NCI-H1930 (cell line): Measurements from ENCODE around the gene ZDHHC24.
A peak's percentile ranks its signal among the peaks of the same experiment; 100 is the strongest.
"Not testable (repeated sequence)": the region's sequence is repeated elsewhere in the genome, so short reads cannot be mapped to it uniquely, and the experiment has no call there.

ENCODE experiments used
- DNase-seq, 2 experiments: peaks; one replicate each; lab custom pipeline; 2025; lab: John Stamatoyannopoulos, UW

Gene ZDHHC24, protein sequence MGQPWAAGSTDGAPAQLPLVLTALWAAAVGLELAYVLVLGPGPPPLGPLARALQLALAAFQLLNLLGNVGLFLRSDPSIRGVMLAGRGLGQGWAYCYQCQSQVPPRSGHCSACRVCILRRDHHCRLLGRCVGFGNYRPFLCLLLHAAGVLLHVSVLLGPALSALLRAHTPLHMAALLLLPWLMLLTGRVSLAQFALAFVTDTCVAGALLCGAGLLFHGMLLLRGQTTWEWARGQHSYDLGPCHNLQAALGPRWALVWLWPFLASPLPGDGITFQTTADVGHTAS

DNA sequence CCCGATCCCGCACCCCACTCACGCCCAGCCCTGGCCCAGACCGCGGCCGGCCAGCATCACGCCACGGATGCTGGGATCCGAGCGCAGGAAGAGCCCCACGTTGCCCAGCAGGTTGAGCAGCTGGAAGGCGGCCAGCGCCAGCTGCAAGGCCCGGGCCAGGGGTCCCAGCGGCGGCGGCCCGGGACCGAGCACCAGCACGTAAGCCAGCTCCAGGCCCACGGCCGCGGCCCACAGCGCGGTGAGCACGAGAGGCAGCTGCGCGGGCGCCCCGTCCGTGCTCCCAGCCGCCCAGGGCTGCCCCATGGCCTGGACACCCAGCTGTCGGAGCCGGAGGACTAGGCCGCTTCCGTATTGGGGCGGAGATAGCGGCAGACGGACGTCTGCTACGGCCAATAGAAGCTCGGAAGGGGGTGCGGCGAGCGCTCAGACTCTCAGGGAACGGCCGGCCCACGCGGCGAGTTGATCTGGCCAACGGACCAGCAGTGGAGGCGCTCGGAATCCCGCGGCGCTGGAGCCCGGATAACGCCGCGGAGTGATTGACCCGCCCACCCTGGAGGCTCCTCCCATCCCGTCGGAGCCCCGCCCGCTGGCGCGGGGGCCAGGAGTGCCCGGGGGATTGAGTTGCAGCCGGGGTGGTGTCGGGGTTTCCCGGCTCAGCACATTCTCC is at the start of gene ZDHHC24:
TSS of gene ZDHHC24 (minus strand) at position 348 of the 667 bp plus-strand sequence. CDS start at position 303, 45 bp downstream.
- peak; percentile 89 to 92 for DNase-seq

DNA sequence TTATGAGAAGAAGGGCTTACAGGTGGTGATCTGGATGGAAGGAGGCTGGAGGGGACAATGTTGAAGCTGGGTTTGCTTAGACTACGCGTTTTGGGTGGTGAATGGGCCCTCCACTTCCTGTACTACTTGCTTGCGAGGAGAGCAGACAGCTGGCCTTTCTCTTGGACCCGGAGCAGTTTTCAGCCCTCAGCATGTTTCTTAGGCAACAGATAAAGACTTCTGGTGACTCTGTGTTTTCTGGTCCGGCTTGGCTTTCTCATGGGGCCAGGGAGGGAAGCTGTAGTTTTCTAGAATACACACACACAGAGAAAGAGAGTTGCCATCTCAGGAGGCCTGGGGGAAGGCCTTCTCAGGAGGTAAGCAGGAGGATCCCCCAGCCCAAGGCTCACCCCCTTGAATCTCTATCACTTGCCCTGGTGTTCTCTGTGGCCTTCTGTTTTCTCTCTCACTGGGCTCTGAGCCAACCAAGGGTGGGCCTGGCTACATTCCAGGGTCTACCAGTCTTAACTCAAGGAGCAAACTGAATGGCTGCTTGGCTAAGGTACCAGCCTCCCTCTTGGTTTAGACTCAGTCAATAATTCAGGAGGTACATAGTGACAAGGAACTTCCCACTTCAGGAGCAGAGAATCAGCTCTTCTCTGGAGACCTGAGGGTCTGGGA is 49.5 kb upstream of the ZDHHC24 start:
- DNase-seq, result no peak

DNA sequence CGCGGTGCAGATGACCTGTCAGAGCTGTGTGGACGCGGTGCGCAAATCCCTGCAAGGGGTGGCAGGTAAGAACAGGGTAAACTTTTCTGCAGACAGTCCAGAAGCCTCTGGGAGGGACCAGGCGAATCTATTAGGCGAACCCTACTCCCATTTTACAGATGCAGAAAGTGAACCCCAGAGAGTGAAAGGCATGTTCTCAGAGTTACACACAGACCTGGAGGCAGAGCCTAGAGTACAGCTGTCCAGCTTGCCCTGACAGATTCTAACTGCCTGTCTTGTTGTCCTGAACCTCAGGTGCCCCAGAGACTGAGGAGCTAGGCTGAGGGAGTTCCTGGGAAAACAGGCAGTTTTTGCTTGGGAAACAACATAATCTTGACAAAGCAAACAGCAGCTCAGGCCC is 47.8 kb upstream of the ZDHHC24 start:
- no peak for DNase-seq

DNA sequence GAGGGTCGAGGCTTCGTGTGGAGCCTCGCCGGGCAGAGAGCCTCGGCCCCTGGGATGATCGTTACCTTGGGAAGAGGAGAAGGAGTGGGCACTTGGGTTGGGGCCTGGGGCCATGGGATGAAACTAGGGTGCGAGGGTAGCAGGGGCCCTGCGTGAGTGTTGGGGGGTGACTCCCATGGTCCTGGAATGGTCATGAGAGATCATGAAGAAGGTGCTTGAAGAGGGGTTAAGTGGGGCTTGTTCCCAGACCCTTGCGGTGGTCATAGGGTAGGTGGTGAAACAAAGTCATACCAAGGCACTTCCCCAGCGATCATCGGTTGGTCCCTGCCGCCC is 47.4 kb upstream of the ZDHHC24 start:
- DNase-seq, result no peak

DNA sequence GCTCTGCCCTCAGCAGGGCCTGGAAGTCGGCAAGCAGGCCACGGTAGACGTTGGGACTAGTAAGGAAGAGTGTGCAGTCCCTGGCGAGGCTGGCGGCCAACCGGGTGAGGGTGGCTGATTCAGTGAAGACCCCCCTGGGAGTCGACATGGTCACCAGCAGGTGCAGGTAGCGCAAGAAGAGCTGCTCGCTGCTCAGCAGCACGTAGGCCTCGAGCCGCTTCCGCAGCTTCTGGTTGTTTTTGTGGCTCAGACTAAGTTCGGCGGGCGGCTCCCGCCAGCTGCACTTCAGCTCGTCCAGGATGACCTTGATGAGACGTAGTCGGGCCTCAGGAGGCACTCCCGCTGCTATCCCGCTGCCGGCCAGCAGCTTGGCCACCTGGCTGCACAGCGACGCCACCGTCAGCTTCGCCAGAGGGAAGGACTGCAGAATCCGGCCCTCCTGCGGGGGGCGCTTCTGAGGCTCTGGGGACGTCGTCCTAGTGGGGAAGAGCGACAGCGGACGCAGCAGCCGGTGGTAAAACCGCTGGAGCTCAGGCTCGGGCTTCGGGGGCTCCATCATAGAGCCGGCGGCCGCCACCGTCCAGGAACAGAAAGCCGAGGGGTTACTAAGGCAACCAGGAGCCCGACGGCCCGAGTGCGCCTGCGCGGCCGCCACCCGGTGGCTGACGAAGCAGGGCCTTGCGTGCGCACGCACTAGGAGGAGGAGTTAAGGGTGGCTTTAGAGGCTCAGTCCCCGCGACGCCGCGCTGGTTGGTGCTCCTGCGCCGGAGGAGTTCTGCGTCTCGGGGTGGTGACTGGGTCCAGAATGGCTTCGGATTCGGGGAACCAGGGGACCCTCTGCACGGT is 46.8 kb upstream of the ZDHHC24 start, which contains the start of the genes CCDC87 and CCS:
TSS of gene CCDC87 (minus strand) at position 607 of the 846 bp plus-strand sequence. CDS start at position 559, 48 bp downstream.
TSS of gene CCS (plus strand) at position 729 of the 846 bp plus-strand sequence. CDS start at position 806, 77 bp downstream.
- peak; percentile 85 to 92 for DNase-seq

DNA sequence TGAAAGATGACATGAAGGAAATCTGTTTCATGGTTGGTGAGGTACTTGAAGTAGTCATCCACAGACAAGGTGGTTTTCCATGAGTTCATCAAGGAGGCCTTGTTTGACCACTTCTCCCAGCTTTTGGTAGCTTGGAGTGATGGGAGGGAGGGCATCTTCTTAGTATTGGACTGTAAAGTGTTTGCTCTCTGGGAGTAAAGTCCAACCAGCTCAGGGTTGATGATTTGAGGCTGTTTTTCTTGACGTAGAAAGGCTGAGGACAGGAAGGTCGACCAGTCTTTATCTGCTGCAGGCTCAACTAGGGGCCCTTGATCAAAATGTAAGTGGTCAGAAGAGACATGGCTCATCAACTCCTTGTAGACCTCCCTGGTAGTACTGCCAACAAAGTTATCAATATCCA is 45.3 kb upstream of the ZDHHC24 start:
- DNase-seq, result no peak

DNA sequence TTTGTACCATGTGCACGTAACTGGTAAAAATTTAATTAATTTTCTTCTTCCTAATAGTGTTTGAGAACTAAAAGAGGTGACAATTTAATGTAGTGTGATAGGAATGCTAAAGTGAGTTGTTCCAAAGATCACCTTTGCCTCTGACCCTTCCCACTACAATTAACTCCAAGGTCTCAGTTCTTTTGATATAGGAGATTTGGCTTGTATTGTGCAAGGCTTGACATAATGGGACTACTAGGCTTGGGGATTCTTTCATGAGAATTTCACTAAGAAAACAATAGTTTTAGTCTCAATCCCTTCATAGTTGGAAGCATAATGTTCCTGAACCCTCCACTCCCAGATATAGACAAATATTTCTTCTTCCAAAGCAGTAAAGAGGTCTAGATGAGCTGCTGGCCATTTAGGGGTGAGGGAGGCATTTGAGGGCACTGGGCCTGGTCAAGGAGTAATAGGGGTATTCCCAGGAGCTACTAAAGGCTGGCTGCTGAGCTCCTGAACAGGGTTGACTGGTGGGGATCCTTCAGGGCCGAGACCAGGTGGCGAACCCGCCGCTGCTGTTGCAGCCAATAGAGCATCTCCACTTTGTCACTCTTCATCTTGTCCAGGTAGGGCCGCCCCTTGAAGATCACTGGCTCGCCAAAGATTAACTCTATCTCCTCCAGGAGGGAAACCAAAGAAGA is 44.3 kb upstream of the ZDHHC24 start:
- no peak for DNase-seq

DNA sequence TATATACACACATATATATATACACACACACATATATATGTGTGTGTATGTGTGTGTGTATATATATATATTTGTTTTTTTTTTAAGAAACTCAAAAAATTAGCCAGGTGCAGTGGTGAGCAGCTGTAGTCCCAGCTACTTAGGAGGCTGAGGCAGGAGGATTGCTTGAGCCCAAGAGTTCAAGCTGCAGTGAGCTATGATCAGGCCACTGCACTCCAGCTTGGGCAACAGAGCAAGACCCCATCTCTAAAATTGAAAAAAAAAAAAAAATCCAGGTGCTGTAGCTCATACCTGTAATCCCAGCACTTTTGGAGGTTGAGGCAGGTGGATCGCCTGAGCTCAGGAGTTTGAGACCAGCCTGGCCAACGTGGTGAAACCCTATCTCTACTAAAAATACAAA is 43.5 kb upstream of the ZDHHC24 start:
- not testable (repeated sequence) for DNase-seq

DNA sequence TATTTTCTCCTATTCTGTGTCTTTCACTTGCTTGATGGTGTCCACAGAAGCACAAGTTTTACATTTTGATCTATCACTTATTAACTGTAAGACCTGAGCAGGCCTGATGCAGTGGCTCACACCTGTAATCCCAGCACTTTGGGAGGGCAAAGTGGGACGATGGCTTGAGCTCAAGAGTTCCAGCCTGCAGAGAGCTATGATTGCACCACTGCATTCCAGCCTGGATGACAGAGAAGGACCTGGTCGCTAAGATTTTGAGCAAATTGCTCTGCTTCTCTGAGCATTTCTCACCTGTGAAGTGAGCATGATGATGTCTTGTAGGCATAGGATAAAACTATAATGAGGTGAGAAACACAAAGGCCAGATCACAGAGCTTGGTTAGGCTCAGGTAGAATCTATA is 40.3 kb upstream of the ZDHHC24 start:
- no peak for DNase-seq

DNA sequence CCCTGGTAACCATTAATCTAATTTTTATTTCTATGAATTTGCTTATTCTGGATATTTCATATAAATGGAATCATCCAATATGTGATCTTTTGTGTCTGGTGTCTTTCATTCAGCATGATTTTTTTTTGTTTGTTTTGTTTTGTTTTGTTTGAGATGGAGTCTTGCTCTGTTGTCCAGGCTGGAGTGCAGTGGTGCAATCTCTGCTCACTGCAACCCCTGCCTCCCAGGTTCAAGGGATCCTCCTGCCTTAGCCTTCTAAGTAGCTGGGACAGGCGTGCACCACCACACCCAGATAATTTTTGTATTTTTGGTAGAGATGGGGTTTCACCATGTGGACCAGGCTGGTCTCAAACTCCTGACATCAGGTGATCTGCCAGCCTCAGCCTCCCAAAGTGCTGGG is 39.6 kb upstream of the ZDHHC24 start:
- not testable (repeated sequence) for DNase-seq

DNA sequence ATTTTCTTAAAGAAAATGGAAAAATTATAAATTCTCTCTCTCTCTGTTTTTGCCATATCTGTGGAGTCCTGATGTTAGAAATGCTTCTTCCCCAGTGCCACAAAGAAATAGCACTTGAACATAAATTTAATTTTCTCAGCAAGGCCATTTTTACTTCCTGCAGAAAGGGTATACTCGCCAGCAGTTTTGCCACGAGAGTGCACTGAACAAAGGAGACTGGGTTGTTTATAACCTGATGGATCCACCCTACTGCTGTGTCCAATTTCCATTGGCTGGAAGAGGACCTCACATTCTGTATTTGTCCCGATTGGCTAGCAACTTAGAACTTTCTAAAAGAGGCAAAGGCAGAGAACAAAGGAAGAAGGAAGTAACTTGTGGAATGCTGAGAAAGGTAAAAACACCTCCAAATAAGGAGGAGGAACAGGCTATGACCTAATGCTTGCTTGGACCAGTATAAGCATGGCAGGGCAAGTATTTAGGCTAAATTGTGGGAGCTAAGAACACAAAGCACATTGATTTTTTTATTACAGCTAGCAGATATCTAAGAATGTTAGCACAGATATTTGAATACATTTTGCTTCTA is 36.8 kb upstream of the ZDHHC24 start:
- DNase-seq, result not testable (repeated sequence)

DNA sequence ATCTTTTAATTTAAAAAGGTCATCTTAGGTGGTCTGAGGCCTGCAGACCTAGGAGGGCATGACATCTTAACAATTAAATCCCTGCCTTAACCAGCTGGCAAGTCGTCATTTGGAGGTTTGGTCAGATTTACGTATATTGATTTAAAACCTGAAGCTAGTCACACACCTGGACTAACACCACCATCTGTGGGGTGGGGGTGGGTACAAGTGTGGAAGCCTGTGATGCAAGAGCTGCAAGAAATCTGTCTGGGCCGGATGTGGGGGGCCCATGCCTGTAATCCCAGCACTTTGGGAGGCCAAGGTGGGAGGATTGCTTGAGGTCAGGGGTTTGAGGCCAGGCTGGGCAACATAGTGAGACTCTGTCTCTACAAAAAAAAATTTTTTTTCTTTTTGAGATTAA is 35.4 kb upstream of the ZDHHC24 start:
- no peak for DNase-seq

DNA sequence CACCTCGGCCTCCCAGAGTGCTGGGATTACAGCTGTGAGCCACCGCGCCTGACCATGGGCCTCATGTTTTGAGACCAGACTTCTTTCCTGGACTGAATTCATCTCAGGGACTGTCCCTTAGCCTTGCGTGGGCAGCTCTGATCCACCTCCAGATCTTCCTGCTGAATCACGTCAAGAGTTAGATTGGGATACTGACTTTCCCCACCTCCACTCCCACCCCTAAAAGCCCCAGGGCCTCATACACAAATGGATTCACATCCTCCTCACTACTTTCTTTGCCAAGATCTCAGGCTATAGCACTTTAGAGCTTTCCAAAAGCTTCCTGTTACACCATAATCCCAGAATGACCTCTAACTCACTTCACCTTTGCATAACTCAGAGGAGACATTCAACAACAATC is 35.0 kb upstream of the ZDHHC24 start:
- no peak for DNase-seq

DNA sequence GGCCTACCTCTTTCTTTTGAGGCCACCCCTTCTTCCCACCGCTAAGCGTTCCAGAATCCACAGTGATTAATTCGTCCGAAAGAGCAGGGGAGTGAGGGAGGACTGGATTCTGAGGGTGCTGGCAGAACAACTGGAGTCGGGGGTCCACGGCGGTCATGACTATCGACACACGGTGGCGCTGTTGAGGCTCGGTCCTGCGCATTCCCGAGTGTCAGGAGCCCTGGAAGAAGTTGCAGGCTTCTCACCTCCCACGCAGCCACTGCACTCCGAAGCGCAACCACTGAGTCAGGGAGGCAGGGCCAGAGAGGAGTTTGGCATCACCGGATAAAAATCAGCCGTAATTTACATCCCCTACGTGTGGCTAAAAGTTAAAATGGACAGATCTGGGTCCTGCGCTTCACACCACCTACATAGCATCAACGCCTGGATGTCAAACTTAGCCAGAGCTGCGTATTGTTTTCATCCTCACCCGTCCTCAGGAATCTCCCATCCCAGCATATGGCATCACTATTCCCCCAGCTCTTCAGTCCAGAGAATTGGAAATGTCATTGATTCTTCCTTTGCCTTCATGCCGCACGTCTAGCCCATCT is 33.3 kb upstream of the ZDHHC24 start:
- DNase-seq, result peak; percentile 41 to 44

DNA sequence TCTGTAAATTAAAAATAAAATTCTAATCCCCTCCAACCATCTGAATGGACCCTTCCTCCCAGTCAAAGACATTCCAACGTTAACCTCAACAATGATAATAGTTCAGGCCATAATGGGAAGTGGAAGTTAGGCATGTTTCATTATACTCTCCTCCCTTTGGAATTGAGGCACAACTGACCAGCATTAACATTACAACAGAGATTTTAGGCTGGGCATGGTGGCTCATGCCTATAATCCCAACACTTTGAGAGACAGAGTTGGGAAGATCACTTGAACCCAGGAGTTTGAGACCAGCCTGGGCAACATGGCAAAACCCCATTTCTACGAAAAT is 25.0 kb upstream of the ZDHHC24 start:
- no peak for DNase-seq

DNA sequence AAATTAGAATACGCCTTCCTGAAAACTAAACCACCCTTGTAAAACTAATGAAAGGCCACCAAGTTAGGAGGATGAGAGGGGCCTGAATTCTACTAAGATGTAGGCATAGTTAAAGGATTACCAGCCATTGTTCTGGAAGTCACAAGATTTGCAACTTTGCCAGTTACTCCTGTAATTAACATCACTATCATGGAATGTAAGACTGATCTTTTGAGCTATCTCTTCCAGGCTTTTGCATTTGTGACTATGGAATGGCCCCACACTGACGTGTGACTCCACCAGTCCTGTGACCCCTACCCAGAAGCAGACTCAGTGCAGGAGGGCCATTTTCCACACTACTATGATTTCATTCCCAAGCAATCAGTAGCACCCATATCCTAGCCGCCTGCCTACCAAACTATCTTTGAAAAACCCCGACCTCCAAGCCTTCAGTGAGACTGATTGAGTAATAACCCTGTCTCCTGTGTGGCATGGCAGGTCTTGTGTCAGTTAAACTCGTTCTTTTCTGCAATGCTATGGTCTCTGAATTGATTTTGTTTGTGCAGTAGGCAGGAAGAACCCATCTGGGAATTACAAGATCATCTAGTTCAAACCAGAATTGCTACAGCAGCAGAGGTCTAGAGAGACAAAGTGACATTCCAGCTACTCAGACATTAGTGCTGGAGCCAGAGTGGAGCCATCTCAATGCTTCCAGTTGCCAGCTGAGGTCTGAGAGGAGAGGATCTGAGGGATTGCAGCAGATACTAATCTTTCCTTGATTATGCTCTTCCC is 24.4 kb upstream of the ZDHHC24 start:
- DNase-seq, result no peak

DNA sequence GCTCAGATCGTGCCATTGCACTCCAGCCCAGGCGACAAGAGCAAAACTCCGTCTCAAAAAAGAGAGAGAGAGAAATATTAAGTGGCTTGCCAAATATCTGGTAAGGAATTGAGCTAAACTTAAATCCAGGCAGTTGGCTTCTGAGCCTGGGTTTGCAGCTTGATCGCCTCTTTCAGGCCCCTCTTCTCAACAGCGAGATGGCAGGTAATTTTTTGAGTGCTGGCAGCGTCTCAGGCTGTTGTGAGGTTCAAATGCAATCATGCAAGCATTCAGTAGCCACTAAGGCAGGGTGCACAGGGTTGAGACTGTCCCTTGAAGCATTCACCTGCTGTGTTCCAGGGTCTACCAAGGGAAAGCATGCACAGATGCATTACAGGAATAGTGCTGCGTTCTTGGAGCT is 23.2 kb upstream of the ZDHHC24 start:
- DNase-seq, result no peak

DNA sequence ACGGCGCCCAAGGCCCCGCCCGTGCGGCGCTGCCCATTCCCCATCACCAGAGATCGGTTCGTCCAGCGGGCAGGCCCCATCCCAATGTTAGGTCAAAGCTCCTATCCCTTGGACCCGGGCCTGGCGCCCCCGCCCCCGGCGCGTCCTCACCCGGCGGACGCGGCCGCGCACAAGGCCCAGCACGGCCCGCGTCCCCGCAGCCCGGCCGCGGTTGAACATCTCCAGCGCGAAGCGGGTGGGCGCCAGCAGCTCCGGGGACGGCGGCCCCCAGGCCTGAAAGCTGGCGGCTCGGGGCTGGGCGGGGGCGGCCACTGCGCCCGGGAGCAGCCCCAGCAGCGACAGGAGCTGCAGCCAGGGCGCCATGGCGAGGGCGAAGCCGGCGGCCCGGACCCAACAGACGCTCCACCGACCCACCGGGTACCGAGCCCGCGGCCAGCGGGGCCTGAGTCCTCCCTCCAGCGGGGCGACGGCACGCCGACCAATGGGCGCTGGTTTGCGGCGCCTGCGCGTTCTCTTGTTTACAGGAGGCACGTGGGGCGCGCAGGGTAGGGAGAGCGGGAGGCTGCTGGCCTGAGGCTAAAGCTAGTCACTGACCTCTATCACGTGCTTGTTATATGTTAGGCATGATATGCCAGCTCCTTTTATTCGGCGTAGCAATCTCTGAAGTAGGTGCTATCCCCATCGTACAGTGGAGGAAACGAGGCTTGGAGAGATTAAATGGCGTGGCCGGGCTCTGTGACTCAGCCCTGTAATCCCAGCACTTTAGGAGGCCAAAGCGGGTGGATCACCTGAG is 22.5 kb upstream of the ZDHHC24 start, which contains the start of gene CTSF:
TSS of gene CTSF (minus strand) at position 483 of the 793 bp plus-strand sequence. CDS start at position 363, 120 bp downstream.
- peak; percentile 51 to 70 for DNase-seq

DNA sequence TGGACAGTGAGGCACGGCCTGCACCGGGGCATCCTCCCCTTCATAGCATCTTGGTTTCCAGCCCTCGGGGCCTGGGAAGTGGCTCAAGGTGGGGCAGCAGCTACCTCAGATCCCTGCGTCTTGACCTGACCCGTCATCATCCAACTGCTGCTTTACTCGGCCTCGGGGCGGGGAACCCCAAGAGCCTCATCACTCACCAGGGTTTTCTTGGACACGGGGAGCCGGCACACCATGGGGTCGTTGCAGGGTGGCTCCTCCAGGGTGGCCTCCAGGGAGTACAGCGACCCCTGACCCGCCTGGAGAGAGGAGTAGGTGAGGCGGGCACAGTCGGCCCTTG is 21.9 kb upstream of the ZDHHC24 start:
- no peak for DNase-seq
